Lung (tissue), 12 donors: Measurements from ENCODE around the gene POU2F1. TPM values are rescaled to one million over a fixed set of nuclear protein-coding genes. Genes with fewer than 3 reads are reported as not detected.

ENCODE experiments used
- ATAC-seq: fragments of 200-7000 bp; cut with Tn5 transposase; one replicate; pipeline ENCODE4 v1.9.1; 2020; ENCODE audit warnings: moderate number of reproducible peaks; ENCODE audit not compliant: insufficient read depth, low FRiP score
- DNase-seq, 3 donors: peaks; one replicate each; pipeline ENCODE4 v3.0.0-alpha.2; 2013 to 2017
- H3K27ac ChIP-seq, 2 donors: one replicate each; pipeline ENCODE4 v1.5.1; 2013; ENCODE audit warnings: mild to moderate bottlenecking in 2 of 2, moderate library complexity in 2 of 2, control low read depth in 1 of 2, inconsistent platforms in 1 of 2, low read depth in 1 of 2, low read length in 1 of 2
- H3K27me3 ChIP-seq, 3 donors: one replicate each; pipeline ENCODE4 v1.5.1; 2013; ENCODE audit warnings: low read length in 2 of 3; ENCODE audit not compliant: control insufficient read depth in 3 of 3, insufficient read depth in 3 of 3
- H3K36me3 ChIP-seq, 4 donors: one replicate each; pipeline ENCODE4 v1.5.1; 2013; ENCODE audit warnings: low read length in 4 of 4, mild to moderate bottlenecking in 1 of 4, moderate library complexity in 1 of 4; ENCODE audit not compliant: control insufficient read depth in 4 of 4, insufficient read depth in 4 of 4
- H3K4me1 ChIP-seq, 5 donors: one replicate each; pipeline ENCODE4 v1.5.1; 2013; ENCODE audit warnings: low read length in 5 of 5, mild to moderate bottlenecking in 2 of 5, moderate library complexity in 1 of 5; ENCODE audit not compliant: control insufficient read depth in 5 of 5, insufficient read depth in 5 of 5
- H3K4me3 ChIP-seq: one replicate; pipeline ENCODE4 v1.5.1; 2013; ENCODE audit warnings: mild to moderate bottlenecking, control low read depth, moderate library complexity
- H3K9ac ChIP-seq, 2 donors: one replicate each; pipeline ENCODE4 v1.5.1; 2013; ENCODE audit warnings: low read length in 2 of 2, control low read depth in 1 of 2; ENCODE audit not compliant: insufficient read depth in 1 of 2
- H3K9me3 ChIP-seq, 4 donors: one replicate each; pipeline ENCODE4 v1.5.1; 2013; ENCODE audit warnings: low read length in 3 of 4, mild to moderate bottlenecking in 1 of 4, moderate library complexity in 1 of 4; ENCODE audit not compliant: control insufficient read depth in 4 of 4, insufficient read depth in 3 of 4
- WGBS, 2 donors: extraction: QIAGEN DNeasy Blood & Tissue Kit; methylation state at CpG; one replicate each; pipeline ENCODE4 v1.1.7; 2013; 5-methylcytosine and 5-hydroxymethylcytosine counted together
- polyA plus RNA-seq, 2 donors: library from polyadenylated mRNA; stranded (reverse); fragments of 200-250 nt; gene quantifications; one replicate each; pipeline ENCODE4 v1.2.1, GENCODE V29; 2013
- total RNA-seq, 2 donors: library from RNA; depleted of rRNA in 1 of 2; stranded (reverse); fragments of >200 nt in 1 of 2; gene quantifications; one replicate each; pipeline ENCODE4 v1.2.1, GENCODE V29; 2014 to 2021
- TF ChIP-seq, protein P1 (sequence below): IDR thresholded peaks from 2 replicates; pipeline ENCODE4 v1.5.1; 2012; ENCODE audit warnings: mild to moderate bottlenecking; ENCODE audit errors: control extremely low read depth, extremely low read depth
- donor health status: control.
- donor health status: control.
- donor health status: Bipolar disorder and iron deficiency.
- donor health status: healthy.
- donor health status: DM: yes; HTN: yes; CAD: no.

The POU2F1 gene
- total and polyA plus RNA-seq, 4 donors: 2.0 to 34.4 (median 8.7) TPM

GRCh38 chr1:167288390-167289074 lies 67.8 kb downstream of the POU2F1 start:
- no peak overlapping the region for H3K4me3 ChIP-seq
- no peak overlapping the region for H3K9ac ChIP-seq
- ATAC-seq: no peak
- TF ChIP-seq, protein P1, sequence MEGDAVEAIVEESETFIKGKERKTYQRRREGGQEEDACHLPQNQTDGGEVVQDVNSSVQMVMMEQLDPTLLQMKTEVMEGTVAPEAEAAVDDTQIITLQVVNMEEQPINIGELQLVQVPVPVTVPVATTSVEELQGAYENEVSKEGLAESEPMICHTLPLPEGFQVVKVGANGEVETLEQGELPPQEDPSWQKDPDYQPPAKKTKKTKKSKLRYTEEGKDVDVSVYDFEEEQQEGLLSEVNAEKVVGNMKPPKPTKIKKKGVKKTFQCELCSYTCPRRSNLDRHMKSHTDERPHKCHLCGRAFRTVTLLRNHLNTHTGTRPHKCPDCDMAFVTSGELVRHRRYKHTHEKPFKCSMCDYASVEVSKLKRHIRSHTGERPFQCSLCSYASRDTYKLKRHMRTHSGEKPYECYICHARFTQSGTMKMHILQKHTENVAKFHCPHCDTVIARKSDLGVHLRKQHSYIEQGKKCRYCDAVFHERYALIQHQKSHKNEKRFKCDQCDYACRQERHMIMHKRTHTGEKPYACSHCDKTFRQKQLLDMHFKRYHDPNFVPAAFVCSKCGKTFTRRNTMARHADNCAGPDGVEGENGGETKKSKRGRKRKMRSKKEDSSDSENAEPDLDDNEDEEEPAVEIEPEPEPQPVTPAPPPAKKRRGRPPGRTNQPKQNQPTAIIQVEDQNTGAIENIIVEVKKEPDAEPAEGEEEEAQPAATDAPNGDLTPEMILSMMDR: no peak
- no peaks in the 10 kb centered on the region for H3K9me3 ChIP-seq
- H3K27me3 ChIP-seq: no peaks in the 10 kb centered on the region
- peaks cover 2 to 17% (median 5%) of the 10 kb centered on the region in 5 donors for H3K4me1 ChIP-seq
- WGBS, 2 donors: 66 to 78% methylated on average over 3 of the region's 3 CpGs
- DNase-seq: no peak
- H3K36me3 ChIP-seq: no peaks in the 10 kb centered on the region
- H3K27ac ChIP-seq: no peak overlapping the region

DNA sequence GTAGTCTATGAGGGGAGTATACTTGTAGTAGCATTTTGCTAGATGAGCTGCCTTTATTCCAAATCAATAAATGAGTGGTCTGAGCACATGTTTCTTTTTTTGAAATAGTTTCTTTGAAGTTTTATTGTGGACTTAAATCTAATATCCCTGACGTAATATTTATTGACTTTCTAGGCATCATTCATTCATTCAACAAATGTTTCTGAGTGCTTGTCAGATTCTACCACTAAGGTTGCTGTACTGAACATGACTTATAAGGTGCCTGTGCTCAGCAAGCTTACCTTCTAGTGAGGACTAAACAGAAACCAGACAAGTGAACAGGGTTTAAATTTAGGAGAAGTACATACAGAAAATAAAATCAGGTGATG lies 68.4 kb downstream of the POU2F1 start:
- Histone ChIP-seq H3K27me3 (no peaks in the 10 kb centered on the region), H3K9me3 (no peaks in the 10 kb centered on the region), H3K4me3 (no peak overlapping the region), H3K27ac (no peak overlapping the region), H3K4me1 (peaks cover 2 to 17% (median 5%) of the 10 kb centered on the region in 5 donors), H3K36me3 (no peaks in the 10 kb centered on the region), H3K9ac (no peak overlapping the region)
- DNase-seq (no peak), ATAC-seq (no peak)
- TF ChIP-seq, protein P1: no peak
- WGBS, 2 donors: 89 to 95% methylated on average over 1 of the region's 1 CpG

DNA sequence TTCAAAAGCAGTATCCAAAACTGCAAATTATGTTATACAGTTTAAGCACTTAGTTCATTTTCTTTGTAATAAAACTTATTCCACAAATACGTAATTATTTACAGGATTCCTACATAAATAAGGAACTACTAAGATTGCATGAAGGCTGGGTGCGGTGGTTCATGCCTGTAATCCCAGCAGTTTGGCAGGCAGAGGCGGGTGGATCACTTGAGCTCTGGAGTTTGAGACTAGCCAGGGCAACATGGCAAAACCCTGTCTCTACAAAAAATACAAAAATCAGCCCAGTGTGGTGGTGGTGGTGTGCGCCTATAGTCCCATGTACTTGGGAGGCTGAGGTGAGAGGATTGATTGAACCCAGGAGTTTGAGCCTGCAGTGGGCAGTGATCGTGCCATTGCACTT lies 69.3 kb downstream of the POU2F1 start:
- H3K9me3 ChIP-seq: no peaks in the 10 kb centered on the region
- H3K4me3 ChIP-seq: no peak overlapping the region
- H3K4me1 ChIP-seq: peaks cover 2 to 15% (median 5%) of the 10 kb centered on the region in 5 donors
- no peaks in the 10 kb centered on the region for H3K27me3 ChIP-seq
- TF ChIP-seq, protein P1: no peak
- no peak for ATAC-seq
- DNase-seq: no peak
- H3K27ac ChIP-seq: no peak overlapping the region
- 71 to 82% methylated on average over 5 of the region's 5 CpGs for WGBS, 2 donors
- H3K9ac ChIP-seq: no peak overlapping the region
- no peaks in the 10 kb centered on the region for H3K36me3 ChIP-seq
